ENCODE measurements around the gene MPV17L.
"Not testable (repeated sequence)": the region's sequence is repeated elsewhere in the genome, so short reads cannot be mapped to it uniquely, and the experiment has no call there.

Gene MPV17L

GRCh38 chr16:15451098-15451731 is 55.7 kb downstream of the MPV17L start:
- no peak for DNase-seq (ENCODE audit: low read depth in 2 of 2)

- no peak for DNase-seq (ENCODE audit: low read depth in 2 of 2)
Measured at GRCh38 chr16:15452246-15452855, 56.8 kb downstream of the MPV17L start.

- DNase-seq (ENCODE audit: low read depth in 2 of 2): not testable (repeated sequence)
Measured at GRCh38 chr16:15453296-15453695, 57.7 kb downstream of the MPV17L start.

- not testable (repeated sequence) for DNase-seq (ENCODE audit: low read depth in 2 of 2)
Measured at GRCh38 chr16:15454933-15455332, 59.4 kb downstream of the MPV17L start.

GRCh38 chr16:15457400-15457799 is 61.8 kb downstream of the MPV17L start:
- DNase-seq (ENCODE audit: low read depth in 2 of 2): no peak

- DNase-seq (ENCODE audit: low read depth in 2 of 2): no peak
Measured at GRCh38 chr16:15457958-15458357, 62.4 kb downstream of the MPV17L start.

GRCh38 chr16:15459791-15460190 is 64.2 kb downstream of the MPV17L start:
- DNase-seq (ENCODE audit: low read depth in 2 of 2): no peak

GRCh38 chr16:15460601-15461000 is 65.0 kb downstream of the MPV17L start:
- DNase-seq (ENCODE audit: low read depth in 2 of 2): no peak

- no peak for DNase-seq (ENCODE audit: low read depth in 2 of 2)
Measured at GRCh38 chr16:15461376-15461775, 65.8 kb downstream of the MPV17L start.

All from fibroblast of skin of left quadriceps (primary cell).